Psoas muscle (tissue), 8 donors: ENCODE data around the gene TUBB4B. TPM values are rescaled to one million over a fixed set of nuclear protein-coding genes. Genes with fewer than 3 reads are reported as not detected.

ENCODE experiments used
- ATAC-seq, 4 donors: fragments of 200-7000 bp; cut with Tn5 transposase; one replicate each; pipeline ENCODE4 v1.9.1; 2020; ENCODE audit warnings: moderate library complexity in 3 of 4, mild to moderate bottlenecking in 2 of 4
- DNase-seq, 2 donors: peaks; one replicate each; pipeline ENCODE4 v3.0.0-alpha.2; 2020
- H3K27ac ChIP-seq: fragments of 200-600 bp; one replicate; pipeline ENCODE4 v1.8.0; 2022
- H3K27me3 ChIP-seq, 3 donors: fragments of 200-600 bp in 1 of 3; one replicate each; pipeline versions ENCODE4 v1.6.1 to v1.8.0; 2013 to 2022; ENCODE audit warnings: low read length in 2 of 3, mild to moderate bottlenecking in 2 of 3, moderate library complexity in 1 of 3; ENCODE audit not compliant: insufficient read depth in 3 of 3
- H3K36me3 ChIP-seq, 2 donors: fragments of 200-600 bp in 1 of 2; one replicate each; pipeline versions ENCODE4 v1.6.1 to v1.8.0; 2013 to 2022; ENCODE audit warnings: low read depth in 1 of 2, mild to moderate bottlenecking in 1 of 2, moderate library complexity in 1 of 2; ENCODE audit not compliant: insufficient read depth in 1 of 2
- H3K4me1 ChIP-seq: fragments of 200-600 bp; one replicate; pipeline ENCODE4 v1.8.0; 2022
- H3K4me3 ChIP-seq: fragments of 200-600 bp; one replicate; pipeline ENCODE4 v1.8.0; 2022; ENCODE audit warnings: mild to moderate bottlenecking
- H3K9me3 ChIP-seq: fragments of 200-600 bp; one replicate; pipeline ENCODE4 v1.8.0; 2022
- WGBS, 3 donors: extraction: QIAGEN DNeasy Blood & Tissue Kit; methylation state at CpG; one replicate each; pipeline versions ENCODE4 v1.1.6 to v1.1.7; 2013; 5-methylcytosine and 5-hydroxymethylcytosine counted together
- intact Hi-C, 2 donors: fragments of 100-400 bp; cut with DNase I; formaldehyde crosslinking; loops; one replicate each; pipeline versions ENCODE4 v1.11.0 to v1.14.2; 2022
- polyA plus RNA-seq, 3 donors: library from polyadenylated mRNA; stranded (reverse); fragments of 200-250 nt; gene quantifications; one replicate each; pipeline ENCODE4 v1.2.3, GENCODE V29; 2013
- total RNA-seq, 4 donors: library from RNA; stranded (reverse); fragmentation: NEBNext Ultra II Directional in 2 of 4; extraction: Animal tissue kit (Norgen Biotek cat#: 25700) in 2 of 4; gene quantifications; one replicate each; pipeline versions ENCODE4 v1.2.1 to v1.2.4, GENCODE V29; 2021 to 2023
- TF ChIP-seq, protein P1 (sequence below): fragments of 200-600 bp; IDR thresholded peaks from one replicate; pipeline ENCODE4 v1.8.0; 2022; ENCODE audit warnings: antibody characterized with exemption
- donor health status: healthy with polysubstance abuse.
- donor health status: DM: no; HTN: no; CAD: no; lungs with moderate emphysema.
- donor health status: Bipolar disorder and iron deficiency.
- donor health status: healthy.
- donor health status: DM: yes; HTN: yes; CAD: no.
- donor health status: DM: no; HTN: no; CAD: no.
- donor health status: DM: no; HTN: no; CAD: no.
- donor health status: DM: yes; HTN: yes; CAD: no.

The TUBB4B gene
- total and polyA plus RNA-seq, 7 donors: 111 to 838 (median 273) TPM

GRCh38 chr9:137201205-137201868, 39.8 kb upstream of the TUBB4B start:
- Histone ChIP-seq H3K4me1 (peaks cover 66% of the 10 kb centered on the region), H3K27me3 (no peaks in the 10 kb centered on the region), H3K4me3 (peak overlapping the region; percentile 90), H3K36me3 (no peaks in the 10 kb centered on the region), H3K27ac (peak overlapping the region; percentile 86), H3K9me3 (no peaks in the 10 kb centered on the region)
- intact Hi-C loops: no loop called here
- DNase-seq: no peak
- WGBS, 3 donors: 15 to 16% (median 16%) methylated on average over 23 of the region's 23 CpGs
- no peak for ATAC-seq
- TF ChIP-seq, protein P1, sequence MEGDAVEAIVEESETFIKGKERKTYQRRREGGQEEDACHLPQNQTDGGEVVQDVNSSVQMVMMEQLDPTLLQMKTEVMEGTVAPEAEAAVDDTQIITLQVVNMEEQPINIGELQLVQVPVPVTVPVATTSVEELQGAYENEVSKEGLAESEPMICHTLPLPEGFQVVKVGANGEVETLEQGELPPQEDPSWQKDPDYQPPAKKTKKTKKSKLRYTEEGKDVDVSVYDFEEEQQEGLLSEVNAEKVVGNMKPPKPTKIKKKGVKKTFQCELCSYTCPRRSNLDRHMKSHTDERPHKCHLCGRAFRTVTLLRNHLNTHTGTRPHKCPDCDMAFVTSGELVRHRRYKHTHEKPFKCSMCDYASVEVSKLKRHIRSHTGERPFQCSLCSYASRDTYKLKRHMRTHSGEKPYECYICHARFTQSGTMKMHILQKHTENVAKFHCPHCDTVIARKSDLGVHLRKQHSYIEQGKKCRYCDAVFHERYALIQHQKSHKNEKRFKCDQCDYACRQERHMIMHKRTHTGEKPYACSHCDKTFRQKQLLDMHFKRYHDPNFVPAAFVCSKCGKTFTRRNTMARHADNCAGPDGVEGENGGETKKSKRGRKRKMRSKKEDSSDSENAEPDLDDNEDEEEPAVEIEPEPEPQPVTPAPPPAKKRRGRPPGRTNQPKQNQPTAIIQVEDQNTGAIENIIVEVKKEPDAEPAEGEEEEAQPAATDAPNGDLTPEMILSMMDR: no peak

DNA sequence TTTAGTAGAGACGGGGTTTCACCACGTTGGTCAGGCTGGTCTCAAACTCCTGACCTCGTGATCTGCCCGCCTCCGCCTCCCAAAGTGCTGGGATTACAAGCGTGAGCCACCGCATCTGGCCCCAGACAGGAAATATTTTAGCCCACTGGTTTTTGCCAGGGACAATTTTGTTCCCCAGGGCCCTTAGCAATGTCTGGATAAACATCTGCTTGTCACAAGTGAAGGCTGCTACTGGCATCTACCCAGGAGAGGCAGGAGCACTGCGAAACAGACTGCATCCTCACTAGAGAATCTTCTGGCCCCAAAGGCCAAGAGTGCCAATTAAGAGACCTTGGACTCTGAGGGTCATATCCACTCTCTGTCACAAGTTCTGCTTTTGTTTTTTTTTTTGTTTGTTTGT, 38.1 kb upstream of the TUBB4B start:
- H3K27ac ChIP-seq: no peak overlapping the region
- H3K27me3 ChIP-seq: no peaks in the 10 kb centered on the region
- TF ChIP-seq, protein P1: no peak
- DNase-seq (no peak), ATAC-seq (no peak)
- peak overlapping the region; percentile 81 for H3K4me3 ChIP-seq
- intact Hi-C loops: no loop called here
- WGBS, 3 donors: 50 to 63% (median 56%) methylated on average over 8 of the region's 8 CpGs
- peaks cover 68% of the 10 kb centered on the region for H3K4me1 ChIP-seq
- no peaks in the 10 kb centered on the region for H3K36me3 ChIP-seq
- H3K9me3 ChIP-seq: no peaks in the 10 kb centered on the region

- 11 to 12% (median 12%) methylated on average over 21 of the region's 21 CpGs for WGBS, 3 donors
- no peaks in the 10 kb centered on the region for H3K27me3 ChIP-seq
- no peak for ATAC-seq
- peak overlapping the region; percentile 84 for H3K27ac ChIP-seq
- peaks cover 51% of the 10 kb centered on the region for H3K4me1 ChIP-seq
- peak in 1 of 2 donors; percentile 11 for DNase-seq
- H3K36me3 ChIP-seq: no peaks in the 10 kb centered on the region
- intact Hi-C loops: loop anchor here in 1 of 2 donors (1.0 kb wide), 1 partner anchor 16 kb away; the partner anchor contains the start of genes ANAPC2 and SSNA1
- TF ChIP-seq, protein P1: no peak
- H3K4me3 ChIP-seq: peak overlapping the region; percentile 81
- H3K9me3 ChIP-seq: no peaks in the 10 kb centered on the region
Measured at GRCh38 chr9:137204731-137205125, 36.4 kb upstream of the TUBB4B start.

DNA sequence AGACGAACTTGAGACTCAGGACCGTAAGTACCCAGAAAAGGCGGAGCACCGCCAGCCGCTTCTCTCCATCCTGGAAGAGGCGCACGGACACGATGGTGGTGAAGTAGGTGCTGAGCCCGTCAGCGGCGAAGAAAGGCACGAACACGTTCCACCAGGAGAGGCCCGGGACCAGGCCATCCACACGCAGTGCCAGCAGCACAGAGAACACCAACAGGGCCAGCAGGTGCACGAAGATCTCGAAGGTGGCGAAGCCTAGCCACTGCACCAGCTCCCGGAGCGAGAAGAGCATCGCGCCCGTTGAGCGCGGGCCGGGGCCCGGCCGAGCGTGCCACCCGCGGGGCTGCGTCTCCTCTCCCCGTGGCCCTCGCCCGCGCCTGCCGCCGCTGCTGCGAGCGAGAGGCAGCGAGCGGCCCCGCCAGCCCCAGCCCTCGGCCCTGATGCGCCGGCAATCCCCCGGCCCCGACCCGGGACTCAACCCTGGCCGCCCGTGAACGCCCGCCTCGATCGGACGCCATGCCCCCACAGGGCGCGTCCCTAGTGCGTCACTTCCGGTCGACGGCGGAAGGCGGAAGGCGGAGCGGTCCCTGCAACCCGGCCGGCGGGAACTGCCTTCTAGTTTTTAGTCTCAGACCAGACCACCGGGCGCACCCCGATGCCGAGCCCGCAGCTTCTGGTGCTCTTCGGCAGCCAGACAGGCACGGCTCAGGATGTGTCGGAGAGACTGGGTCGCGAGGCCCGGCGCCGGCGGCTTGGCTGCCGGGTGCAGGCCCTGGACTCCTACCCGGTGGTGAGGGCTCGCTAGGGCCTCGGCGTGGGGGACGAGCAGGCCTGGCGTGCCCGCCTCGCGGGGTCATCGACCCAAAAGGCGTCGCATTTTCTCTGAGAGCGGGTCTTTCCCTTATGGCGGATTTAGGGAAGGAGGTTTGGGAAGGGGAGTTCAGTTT, 35.7 kb upstream of the TUBB4B start, which contains the start of the genes NDOR1 and TMEM203:
Gene NDOR1 (plus strand): TSS at position 575 of the 944 bp plus-strand sequence. CDS start 78 bp downstream, at position 653.
Gene TMEM203 (minus strand): TSS at position 523 of the 944 bp plus-strand sequence. CDS start 234 bp downstream, at position 289.
- peak within 1 kb of the TSS; percentile 84 for H3K27ac ChIP-seq
- no peaks in the 10 kb centered on the region for H3K9me3 ChIP-seq
- H3K4me3 ChIP-seq: peak within 1 kb of the TSS; percentile 81
- intact Hi-C loops: loop anchor here in 1 of 2 donors (1.0 kb wide), 1 partner anchor 17 kb away; the partner anchor contains the start of genes ANAPC2 and SSNA1
- no peaks in the 10 kb centered on the region for H3K27me3 ChIP-seq
- TF ChIP-seq, protein P1: no peak
- 0 to 1% (median 0%) methylated on average over 83 to 98 of the region's 98 CpGs for WGBS, 3 donors
- no peaks in the 10 kb centered on the region for H3K36me3 ChIP-seq
- H3K4me1 ChIP-seq: peaks cover 49% of the 10 kb centered on the region
- ATAC-seq: peak; percentile 64 to 78 (median 69)
- DNase-seq: peak; percentile 94 to 96
